ENCODE data around the gene PLCG1.

DNA sequence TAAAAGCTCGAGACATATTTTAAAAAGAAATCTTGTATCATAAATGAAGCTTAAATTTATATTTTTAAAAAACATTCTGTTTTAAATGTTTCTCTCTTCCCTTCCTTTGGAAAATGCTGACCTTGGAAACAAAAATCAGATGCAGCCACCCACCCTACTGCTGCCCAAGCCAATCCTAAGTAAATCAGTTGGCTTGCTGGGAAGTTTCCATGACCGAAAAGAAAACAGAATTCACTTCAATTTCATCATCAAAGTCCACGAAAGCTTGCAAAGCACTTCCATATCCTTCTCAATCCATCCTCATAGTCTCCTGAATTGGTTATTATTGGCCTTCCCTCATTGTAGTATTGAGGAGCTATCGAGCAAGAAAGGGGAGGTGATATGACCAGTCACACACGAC, 80.1 kb downstream of the PLCG1 start:
- TF ChIP-seq POLR2A (IDR thresholded peaks at IDR 0.05; ENCODE audit: low read length), result no peak
- TF ChIP-seq REST (IDR thresholded peaks at IDR 0.05), result no peak
- TF ChIP-seq EP300 (IDR thresholded peaks at IDR 0.05), result no peak
